Central memory CD8-positive, alpha-beta T cell (primary cell): ENCODE measurements around the gene TUBA3D.
"Not testable (repeated sequence)": the region's sequence is repeated elsewhere in the genome, so short reads cannot be mapped to it uniquely, and the experiment has no call there.

ENCODE experiments used
- ATAC-seq: fragments of 150-1000 bp; cut with Tn5 transposase; replicated peaks from 2 replicates; pipeline ENCODE4 v1.10.0; 2022; ENCODE audit warnings: mild to moderate bottlenecking, moderate FRiP score, moderate number of reproducible peaks; ENCODE audit not compliant: poor library complexity, severe bottlenecking; ENCODE audit errors: extremely low read depth
- DNase-seq, 2 donors: peaks; one replicate each; pipeline ENCODE4 v3.0.0; 2021; ENCODE audit warnings: low spot score in 2 of 2
- H3K27ac Mint-ChIP-seq: one replicate; pipeline ENCODE4 v1.8.0; 2022; ENCODE audit warnings: low read depth, mild to moderate bottlenecking, moderate library complexity, mixed read lengths
- H3K27me3 Mint-ChIP-seq: one replicate; pipeline ENCODE4 v1.8.0; 2022; ENCODE audit warnings: mixed read lengths
- H3K36me3 Mint-ChIP-seq: one replicate; pipeline ENCODE4 v1.8.0; 2022; ENCODE audit warnings: mild to moderate bottlenecking, moderate library complexity, mixed read lengths; ENCODE audit not compliant: insufficient read depth
- H3K4me1 Mint-ChIP-seq: one replicate; pipeline ENCODE4 v1.8.0; 2022; ENCODE audit warnings: mixed read lengths
- H3K4me3 Mint-ChIP-seq: one replicate; pipeline ENCODE4 v1.8.0; 2022; ENCODE audit warnings: mild to moderate bottlenecking, moderate library complexity, mixed read lengths
- H3K9me3 Mint-ChIP-seq: one replicate; pipeline ENCODE4 v1.8.0; 2022; ENCODE audit warnings: mixed read lengths

TUBA3D gene

GRCh38 chr2:131475831-131476230 is at the start of gene TUBA3D:
TUBA3D (plus strand) TSS chr2:131476119; CDS start chr2:131476200, 81 bp downstream.
- H3K36me3 Mint-ChIP-seq: no peaks in the 10 kb centered on the region
- H3K4me1 Mint-ChIP-seq: no peaks in the 10 kb centered on the region
- no peak within 1 kb of the TSS for H3K4me3 Mint-ChIP-seq
- DNase-seq (no peak), ATAC-seq (no peak)
- H3K27ac Mint-ChIP-seq: no peak within 1 kb of the TSS
- no peaks in the 10 kb centered on the region for H3K27me3 Mint-ChIP-seq
- no peaks in the 10 kb centered on the region for H3K9me3 Mint-ChIP-seq

- DNase-seq (no peak), ATAC-seq (no peak)
- H3K4me1 Mint-ChIP-seq: no peaks in the 10 kb centered on the region
- no peaks in the 10 kb centered on the region for H3K9me3 Mint-ChIP-seq
- peaks cover 2% of the 10 kb centered on the region for H3K36me3 Mint-ChIP-seq
- H3K27me3 Mint-ChIP-seq: peaks cover 87% of the 10 kb centered on the region
- H3K27ac Mint-ChIP-seq: no peak overlapping the region
- no peak overlapping the region for H3K4me3 Mint-ChIP-seq
These were observed 49.2 kb upstream of the TUBA3D start for GRCh38 chr2:131426727-131427126.

GRCh38 chr2:131431336-131431735 is 44.6 kb upstream of the TUBA3D start:
- peaks cover 2% of the 10 kb centered on the region for H3K36me3 Mint-ChIP-seq
- DNase-seq: no peak
- H3K4me3 Mint-ChIP-seq: no peak overlapping the region
- H3K27ac Mint-ChIP-seq: no peak overlapping the region
- ATAC-seq: no peak
- peaks cover 87% of the 10 kb centered on the region for H3K27me3 Mint-ChIP-seq
- H3K9me3 Mint-ChIP-seq: no peaks in the 10 kb centered on the region
- no peaks in the 10 kb centered on the region for H3K4me1 Mint-ChIP-seq

- H3K4me3 Mint-ChIP-seq, H3K9me3 Mint-ChIP-seq, H3K4me1 Mint-ChIP-seq, H3K27ac Mint-ChIP-seq, DNase-seq, ATAC-seq, H3K36me3 Mint-ChIP-seq: not testable (repeated sequence)
- peaks cover 39% of the 10 kb centered on the region for H3K27me3 Mint-ChIP-seq
These were observed 35.0 kb upstream of the TUBA3D start for GRCh38 chr2:131440742-131441468.

- H3K4me1 Mint-ChIP-seq, H3K4me3 Mint-ChIP-seq, H3K27ac Mint-ChIP-seq, H3K36me3 Mint-ChIP-seq, DNase-seq, ATAC-seq, H3K9me3 Mint-ChIP-seq: not testable (repeated sequence)
- H3K27me3 Mint-ChIP-seq: peaks cover 46% of the 10 kb centered on the region
These were observed 31.0 kb upstream of the TUBA3D start for GRCh38 chr2:131444736-131445514.

- H3K27me3 Mint-ChIP-seq: peaks cover 45% of the 10 kb centered on the region
- ATAC-seq, H3K27ac Mint-ChIP-seq, H3K9me3 Mint-ChIP-seq, H3K4me3 Mint-ChIP-seq, H3K36me3 Mint-ChIP-seq, H3K4me1 Mint-ChIP-seq, DNase-seq: not testable (repeated sequence)
These were observed 30.5 kb upstream of the TUBA3D start for GRCh38 chr2:131445515-131445797.

- Mint-ChIP-seq H3K27ac (no peak overlapping the region), H3K4me3 (no peak overlapping the region)
- ATAC-seq: no peak
These were observed 30.0 kb upstream of the TUBA3D start for GRCh38 chr2:131445896-131446295.

GRCh38 chr2:131447981-131448380 is 27.9 kb upstream of the TUBA3D start:
- H3K36me3 Mint-ChIP-seq, DNase-seq, ATAC-seq, H3K4me3 Mint-ChIP-seq, H3K9me3 Mint-ChIP-seq, H3K4me1 Mint-ChIP-seq, H3K27ac Mint-ChIP-seq: not testable (repeated sequence)
- H3K27me3 Mint-ChIP-seq: peaks cover 44% of the 10 kb centered on the region

More at GRCh38 chr2:131445896-131446295, 30.0 kb upstream of the TUBA3D start:
- Mint-ChIP-seq H3K9me3 (no peaks in the 10 kb centered on the region), H3K36me3 (no peaks in the 10 kb centered on the region), H3K27me3 (peaks cover 40% of the 10 kb centered on the region), H3K4me1 (no peaks in the 10 kb centered on the region)
- no peak for DNase-seq

- H3K36me3 Mint-ChIP-seq, H3K9me3 Mint-ChIP-seq, ATAC-seq, H3K4me1 Mint-ChIP-seq, H3K4me3 Mint-ChIP-seq, H3K27ac Mint-ChIP-seq, DNase-seq: not testable (repeated sequence)
- H3K27me3 Mint-ChIP-seq: peaks cover 43% of the 10 kb centered on the region
These were observed 24.5 kb upstream of the TUBA3D start for GRCh38 chr2:131451265-131451949.

GRCh38 chr2:131454914-131455313 is 21.0 kb upstream of the TUBA3D start:
- H3K4me3 Mint-ChIP-seq, H3K27ac Mint-ChIP-seq, DNase-seq, H3K36me3 Mint-ChIP-seq, ATAC-seq, H3K9me3 Mint-ChIP-seq, H3K4me1 Mint-ChIP-seq: not testable (repeated sequence)
- peaks cover 53% of the 10 kb centered on the region for H3K27me3 Mint-ChIP-seq

GRCh38 chr2:131467722-131468121 is 8.2 kb upstream of the TUBA3D start:
- not testable (repeated sequence) for ATAC-seq, H3K27ac Mint-ChIP-seq, DNase-seq, H3K4me1 Mint-ChIP-seq, H3K27me3 Mint-ChIP-seq, H3K9me3 Mint-ChIP-seq, H3K36me3 Mint-ChIP-seq, H3K4me3 Mint-ChIP-seq

GRCh38 chr2:131470944-131471343 is 5.0 kb upstream of the TUBA3D start:
- DNase-seq, H3K36me3 Mint-ChIP-seq, H3K4me1 Mint-ChIP-seq, ATAC-seq, H3K27ac Mint-ChIP-seq, H3K9me3 Mint-ChIP-seq, H3K27me3 Mint-ChIP-seq, H3K4me3 Mint-ChIP-seq: not testable (repeated sequence)

GRCh38 chr2:131471624-131472023 is 4.3 kb upstream of the TUBA3D start:
- not testable (repeated sequence) for ATAC-seq, H3K4me1 Mint-ChIP-seq, H3K4me3 Mint-ChIP-seq, DNase-seq, H3K27me3 Mint-ChIP-seq, H3K36me3 Mint-ChIP-seq, H3K27ac Mint-ChIP-seq, H3K9me3 Mint-ChIP-seq
